Measurements from ENCODE around the gene PRICKLE4. TPM values are rescaled to one million over a fixed set of nuclear protein-coding genes. Genes with fewer than 3 reads are reported as not detected.
A peak's percentile ranks its signal among the peaks of the same experiment; 100 is the strongest.

PRICKLE4 gene
- total RNA-seq, 1 experiment from 2014 or later = 2.9 TPM

- peak within 1 kb of the TSS; percentile 77 to 83 for H3K4me3 ChIP-seq (replicated peaks in 1 of 2; ENCODE audit: low read depth in 1 of 2, low read length in 2 of 2)
- H3K9me2 ChIP-seq (ENCODE audit: insufficient read depth) = no peaks in the 10 kb centered on the region
- H3K9ac ChIP-seq (ENCODE audit: low read length) = peak within 1 kb of the TSS; percentile 68
- ATAC-seq = peak; percentile 91
- no TSS peak for BruUV-seq (replicated peaks)
- H3K4me2 ChIP-seq (ENCODE audit: low read length) = peak within 1 kb of the TSS; percentile 99
- ChIA-PET POLR2A (no interaction called here), RAD21 (ENCODE audit: low non-redundant PET in 1 of 2, low total read pairs in 2 of 2, uncharacterized antibody in 2 of 2, unreplicated experiment in 2 of 2) (no interaction called here), CTCF (interaction anchor here (0.7 to 2.8 kb wide), 3 partner anchors 12 to 265 kb away, joined by 3 to 13 read pairs (median 4); no protein-coding TSS in a partner anchor)
- intact Hi-C loops (cut with micrococcal nuclease) = loop anchor here (1.0 to 10.0 kb wide), 5 partner anchors 45 to 435 kb away; partner anchors contain the start of genes MRPS10 and TFEB
- DNase-seq (ENCODE audit: low read depth, low spot score) = peak; percentile 90
- peak within 1 kb of the TSS; percentile 80 for H2AFZ ChIP-seq (ENCODE audit: low read depth, low read length, poor library complexity, severe bottlenecking)
- H3K79me2 ChIP-seq (ENCODE audit: insufficient read depth, low read length) = no peaks in the 10 kb centered on the region
- peak within 1 kb of the TSS; percentile 69 for H3K27ac ChIP-seq (ENCODE audit: low read depth, low read length)
- H3K27me3 ChIP-seq (ENCODE audit: insufficient read depth, low read length) = no peaks in the 10 kb centered on the region
- H4K20me1 ChIP-seq (ENCODE audit: insufficient read depth) = no peaks in the 10 kb centered on the region
- no peaks in the 10 kb centered on the region; a peak in 1 of 4 replicates for H3K36me3 ChIP-seq (ENCODE audit: control insufficient read depth in 1 of 2, insufficient read depth in 2 of 2, low read length in 2 of 2)
- peaks cover 14 to 23% of the 10 kb centered on the region in 2 experiments for H3K4me1 ChIP-seq (ENCODE audit: control insufficient read depth in 1 of 2, insufficient read depth in 2 of 2, low read length in 2 of 2)
- no peaks in the 10 kb centered on the region for H3K9me3 ChIP-seq (ENCODE audit: control insufficient read depth in 1 of 2, insufficient read depth in 1 of 2, low read depth in 1 of 2, low read length in 2 of 2)
- TF ChIP-seq FOSL1 (IDR thresholded peaks at IDR 0.05; ENCODE audit: low read depth) (no peak), RAD21 (IDR thresholded peaks at IDR 0.05; ENCODE audit: low read depth) (no peak), POLR2A (IDR thresholded peaks at IDR 0.05; ENCODE audit: borderline replicate concordance, extremely low read depth, insufficient read depth, insufficient read length) (no peak), YY1 (IDR thresholded peaks at IDR 0.05; ENCODE audit: extremely low read depth, insufficient replicate concordance, low read depth, low read length) (peak; percentile 81), MAX (IDR thresholded peaks at IDR 0.05) (no peak), CBX3 (IDR thresholded peaks at IDR 0.05; ENCODE audit: low read depth) (no peak), SIN3A (IDR thresholded peaks at IDR 0.05; ENCODE audit: low read depth) (no peak), JUND (IDR thresholded peaks at IDR 0.05) (no peak), POLR2AphosphoS5 (IDR thresholded peaks at IDR 0.05; ENCODE audit: low read depth, low read length) (peak; percentile 6), ELF1 (IDR thresholded peaks at IDR 0.05; ENCODE audit: borderline replicate concordance, low read depth) (no peak), ZNF274 (IDR thresholded peaks at IDR 0.05; ENCODE audit: low read depth, low read length) (no peak), EGR1 (IDR thresholded peaks at IDR 0.05; ENCODE audit: low read depth) (no peak), SP1 (IDR thresholded peaks at IDR 0.05; ENCODE audit: low read depth) (no peak), TCF7L2 (IDR thresholded peaks at IDR 0.05; ENCODE audit: borderline replicate concordance, extremely low read depth, insufficient read depth, insufficient read length) (no peak), EZH2 (IDR thresholded peaks at IDR 0.05) (no peak), ZFX (IDR thresholded peaks at IDR 0.05) (no peak; the same call in 1 of the 2 replicates), ZBTB33 (IDR thresholded peaks at IDR 0.05; ENCODE audit: extremely low read depth, insufficient replicate concordance, low read length) (no peak), EZH2phosphoT487 (IDR thresholded peaks at IDR 0.05; ENCODE audit: borderline replicate concordance) (no peak), ATF3 (IDR thresholded peaks at IDR 0.05) (no peak), SRF (IDR thresholded peaks at IDR 0.05; ENCODE audit: low read depth) (no peak)
- TF ChIP-seq, protein P1, sequence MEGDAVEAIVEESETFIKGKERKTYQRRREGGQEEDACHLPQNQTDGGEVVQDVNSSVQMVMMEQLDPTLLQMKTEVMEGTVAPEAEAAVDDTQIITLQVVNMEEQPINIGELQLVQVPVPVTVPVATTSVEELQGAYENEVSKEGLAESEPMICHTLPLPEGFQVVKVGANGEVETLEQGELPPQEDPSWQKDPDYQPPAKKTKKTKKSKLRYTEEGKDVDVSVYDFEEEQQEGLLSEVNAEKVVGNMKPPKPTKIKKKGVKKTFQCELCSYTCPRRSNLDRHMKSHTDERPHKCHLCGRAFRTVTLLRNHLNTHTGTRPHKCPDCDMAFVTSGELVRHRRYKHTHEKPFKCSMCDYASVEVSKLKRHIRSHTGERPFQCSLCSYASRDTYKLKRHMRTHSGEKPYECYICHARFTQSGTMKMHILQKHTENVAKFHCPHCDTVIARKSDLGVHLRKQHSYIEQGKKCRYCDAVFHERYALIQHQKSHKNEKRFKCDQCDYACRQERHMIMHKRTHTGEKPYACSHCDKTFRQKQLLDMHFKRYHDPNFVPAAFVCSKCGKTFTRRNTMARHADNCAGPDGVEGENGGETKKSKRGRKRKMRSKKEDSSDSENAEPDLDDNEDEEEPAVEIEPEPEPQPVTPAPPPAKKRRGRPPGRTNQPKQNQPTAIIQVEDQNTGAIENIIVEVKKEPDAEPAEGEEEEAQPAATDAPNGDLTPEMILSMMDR (IDR thresholded peaks at IDR 0.05 in 2 of 3, conservative IDR thresholded peaks at IDR 0.05 in 1 of 3; ENCODE audit: borderline replicate concordance in 1 of 3, insufficient read depth in 1 of 3, low read depth in 2 of 3, low read length in 2 of 3) = peak in 2 of 3 experiments; percentile 86 to 90; a peak in 4 of 6 replicates
Measured at GRCh38 chr6:41779788-41780550, 613 bp upstream of the PRICKLE4 start, which contains the start of gene FRS3. Gene FRS3, minus strand, starts transcription at chr6:41779900. Its CDS starts 2,913 bp downstream, at chr6:41776987.

All from HCT116 (cell line).